SK-N-SH (cell line): ENCODE measurements around the gene PLAGL2.

Experiments used
- CTCF ChIP-seq: fragments of 200-600 bp; sonication (generic); IDR thresholded peaks from 2 replicates; pipeline ENCODE4 v1.6.1; 2017; ENCODE audit warnings: antibody characterized with exemption, mild to moderate bottlenecking, moderate library complexity
- JUND ChIP-seq: IDR thresholded peaks from 2 replicates; pipeline ENCODE4 v1.4.0; 2012
- RFX5 ChIP-seq: IDR thresholded peaks from 2 replicates; pipeline ENCODE4 v1.6.1; 2012; ENCODE audit warnings: mild to moderate bottlenecking, improper control_type of control experiment, low read length
- USF1 ChIP-seq: IDR thresholded peaks from 2 replicates; pipeline ENCODE4 v1.4.0; 2012; ENCODE audit warnings: low read depth, borderline replicate concordance
- YY1 ChIP-seq: IDR thresholded peaks from 2 replicates; pipeline ENCODE4 v1.4.0; 2012; ENCODE audit warnings: low read depth, mild to moderate bottlenecking
- TF ChIP-seq, protein P1 (sequence below): IDR thresholded peaks from 2 replicates; pipeline ENCODE4 v1.4.0; 2012; ENCODE audit warnings: low read depth
- TF ChIP-seq, protein P2 (sequence below): fragments of 150-350 bp; IDR thresholded peaks from 2 replicates; pipeline ENCODE4 v1.6.1; 2016; ENCODE audit warnings: mild to moderate bottlenecking, low read depth, low read length
- TF ChIP-seq, protein P3 (sequence below): IDR thresholded peaks from 2 replicates; pipeline ENCODE4 v1.6.1; 2012; ENCODE audit warnings: mild to moderate bottlenecking, low read depth, low read length, moderate library complexity

- TF ChIP-seq CTCF (no peak), YY1 (no peak), JUND (no peak), USF1 (no peak), RFX5 (no peak)
- TF ChIP-seq, protein P1, sequence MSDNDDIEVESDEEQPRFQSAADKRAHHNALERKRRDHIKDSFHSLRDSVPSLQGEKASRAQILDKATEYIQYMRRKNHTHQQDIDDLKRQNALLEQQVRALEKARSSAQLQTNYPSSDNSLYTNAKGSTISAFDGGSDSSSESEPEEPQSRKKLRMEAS = no peak
- TF ChIP-seq, protein P2, sequence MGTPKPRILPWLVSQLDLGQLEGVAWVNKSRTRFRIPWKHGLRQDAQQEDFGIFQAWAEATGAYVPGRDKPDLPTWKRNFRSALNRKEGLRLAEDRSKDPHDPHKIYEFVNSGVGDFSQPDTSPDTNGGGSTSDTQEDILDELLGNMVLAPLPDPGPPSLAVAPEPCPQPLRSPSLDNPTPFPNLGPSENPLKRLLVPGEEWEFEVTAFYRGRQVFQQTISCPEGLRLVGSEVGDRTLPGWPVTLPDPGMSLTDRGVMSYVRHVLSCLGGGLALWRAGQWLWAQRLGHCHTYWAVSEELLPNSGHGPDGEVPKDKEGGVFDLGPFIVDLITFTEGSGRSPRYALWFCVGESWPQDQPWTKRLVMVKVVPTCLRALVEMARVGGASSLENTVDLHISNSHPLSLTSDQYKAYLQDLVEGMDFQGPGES = no peak
- TF ChIP-seq, protein P3, sequence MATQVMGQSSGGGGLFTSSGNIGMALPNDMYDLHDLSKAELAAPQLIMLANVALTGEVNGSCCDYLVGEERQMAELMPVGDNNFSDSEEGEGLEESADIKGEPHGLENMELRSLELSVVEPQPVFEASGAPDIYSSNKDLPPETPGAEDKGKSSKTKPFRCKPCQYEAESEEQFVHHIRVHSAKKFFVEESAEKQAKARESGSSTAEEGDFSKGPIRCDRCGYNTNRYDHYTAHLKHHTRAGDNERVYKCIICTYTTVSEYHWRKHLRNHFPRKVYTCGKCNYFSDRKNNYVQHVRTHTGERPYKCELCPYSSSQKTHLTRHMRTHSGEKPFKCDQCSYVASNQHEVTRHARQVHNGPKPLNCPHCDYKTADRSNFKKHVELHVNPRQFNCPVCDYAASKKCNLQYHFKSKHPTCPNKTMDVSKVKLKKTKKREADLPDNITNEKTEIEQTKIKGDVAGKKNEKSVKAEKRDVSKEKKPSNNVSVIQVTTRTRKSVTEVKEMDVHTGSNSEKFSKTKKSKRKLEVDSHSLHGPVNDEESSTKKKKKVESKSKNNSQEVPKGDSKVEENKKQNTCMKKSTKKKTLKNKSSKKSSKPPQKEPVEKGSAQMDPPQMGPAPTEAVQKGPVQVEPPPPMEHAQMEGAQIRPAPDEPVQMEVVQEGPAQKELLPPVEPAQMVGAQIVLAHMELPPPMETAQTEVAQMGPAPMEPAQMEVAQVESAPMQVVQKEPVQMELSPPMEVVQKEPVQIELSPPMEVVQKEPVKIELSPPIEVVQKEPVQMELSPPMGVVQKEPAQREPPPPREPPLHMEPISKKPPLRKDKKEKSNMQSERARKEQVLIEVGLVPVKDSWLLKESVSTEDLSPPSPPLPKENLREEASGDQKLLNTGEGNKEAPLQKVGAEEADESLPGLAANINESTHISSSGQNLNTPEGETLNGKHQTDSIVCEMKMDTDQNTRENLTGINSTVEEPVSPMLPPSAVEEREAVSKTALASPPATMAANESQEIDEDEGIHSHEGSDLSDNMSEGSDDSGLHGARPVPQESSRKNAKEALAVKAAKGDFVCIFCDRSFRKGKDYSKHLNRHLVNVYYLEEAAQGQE = no peak
These were observed 47.2 kb downstream of the PLAGL2 start for GRCh38 chr20:32160341-32160740.
